Measurements from ENCODE around the gene CSH2. TPM values are rescaled to one million over a fixed set of nuclear protein-coding genes. Genes with fewer than 3 reads are reported as not detected.
"Not testable (repeated sequence)": the region's sequence is repeated elsewhere in the genome, so short reads cannot be mapped to it uniquely, and the experiment has no call there.

The CSH2 gene
- total and polyA plus RNA-seq, 5 donors from 2014 or later, result 3.8 TPM; not detected in 4

DNA sequence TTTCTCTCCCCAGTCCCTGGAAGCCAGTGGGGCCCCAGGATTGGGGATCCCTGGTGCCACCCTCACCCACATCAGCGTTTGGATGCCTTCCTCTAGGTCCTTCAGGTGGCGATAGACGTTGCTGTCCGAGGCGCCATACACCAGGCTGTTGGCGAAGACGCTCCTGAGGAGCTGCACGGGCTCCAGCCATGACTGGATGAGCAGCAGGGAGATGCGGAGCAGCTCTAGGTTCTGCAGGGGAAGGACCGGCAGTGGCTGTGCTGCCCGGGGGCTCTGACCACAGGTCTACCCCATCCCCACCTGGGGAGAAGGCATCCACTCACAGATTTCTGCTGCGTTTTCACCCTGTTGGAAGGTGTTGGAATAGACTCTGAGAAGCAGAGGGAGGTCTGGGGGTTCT, 7.2 kb upstream of the CSH2 start:
- Mint-ChIP-seq H3K4me1 (peaks cover 0 to 4% (median 0%) of the 10 kb centered on the region in 4 donors), H3K36me3 (no peaks in the 10 kb centered on the region), H3K27ac (no peak overlapping the region), H3K9me3 (no peaks in the 10 kb centered on the region), H3K4me3 (no peak overlapping the region), H3K27me3 (peaks cover 15% of the 10 kb centered on the region)
- ATAC-seq (ENCODE audit: low read depth in 2 of 2) (no peak), DNase-seq (no peak)
- Histone ChIP-seq H3K4me3 (ENCODE audit: low read depth, low read length) (no peak overlapping the region), H3K27ac (ENCODE audit: insufficient read depth, low read length, poor library complexity, severe bottlenecking) (no peak overlapping the region), H3K36me3 (ENCODE audit: control insufficient read depth, insufficient read depth, low read length) (no peaks in the 10 kb centered on the region), H3K27me3 (ENCODE audit: control insufficient read depth, insufficient read depth, low read length) (no peaks in the 10 kb centered on the region), H3K4me1 (ENCODE audit: control insufficient read depth, insufficient read depth, low read length, poor library complexity, severe bottlenecking) (no peaks in the 10 kb centered on the region), H3K9me3 (ENCODE audit: control insufficient read depth in 2 of 2, low read length in 2 of 2) (no peaks in the 10 kb centered on the region)

DNA sequence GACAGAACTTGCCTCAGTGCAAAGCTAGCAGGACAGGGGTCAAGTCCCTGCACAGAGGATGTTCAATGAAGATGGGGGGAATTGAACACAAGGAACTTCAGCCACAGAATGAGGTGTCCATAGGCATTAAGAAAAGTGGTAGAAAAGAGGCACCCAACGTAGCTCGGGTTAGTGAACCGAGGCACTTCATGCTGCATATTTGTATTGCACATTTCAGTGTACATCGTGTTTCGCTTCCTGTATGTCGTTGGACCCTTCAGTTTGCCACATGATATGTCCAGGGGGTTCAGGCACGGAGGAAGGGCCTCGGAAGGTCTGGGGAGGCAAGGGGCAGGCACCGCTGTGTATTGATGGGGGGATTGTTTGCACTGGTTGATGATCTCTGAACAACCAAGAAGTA, 4.9 kb upstream of the CSH2 start:
- H3K36me3 ChIP-seq (ENCODE audit: control insufficient read depth, insufficient read depth, low read length); H3K4me1 ChIP-seq (ENCODE audit: control insufficient read depth, insufficient read depth, low read length, poor library complexity, severe bottlenecking); H3K4me1 Mint-ChIP-seq; H3K27ac Mint-ChIP-seq; H3K4me3 ChIP-seq (ENCODE audit: low read depth, low read length); H3K4me3 Mint-ChIP-seq; ATAC-seq (ENCODE audit: low read depth in 2 of 2); H3K27ac ChIP-seq (ENCODE audit: insufficient read depth, low read length, poor library complexity, severe bottlenecking); DNase-seq; H3K36me3 Mint-ChIP-seq; H3K27me3 ChIP-seq (ENCODE audit: control insufficient read depth, insufficient read depth, low read length); H3K9me3 ChIP-seq (ENCODE audit: control insufficient read depth in 2 of 2, low read length in 2 of 2); H3K9me3 Mint-ChIP-seq; H3K27me3 Mint-ChIP-seq: not testable (repeated sequence)

DNA sequence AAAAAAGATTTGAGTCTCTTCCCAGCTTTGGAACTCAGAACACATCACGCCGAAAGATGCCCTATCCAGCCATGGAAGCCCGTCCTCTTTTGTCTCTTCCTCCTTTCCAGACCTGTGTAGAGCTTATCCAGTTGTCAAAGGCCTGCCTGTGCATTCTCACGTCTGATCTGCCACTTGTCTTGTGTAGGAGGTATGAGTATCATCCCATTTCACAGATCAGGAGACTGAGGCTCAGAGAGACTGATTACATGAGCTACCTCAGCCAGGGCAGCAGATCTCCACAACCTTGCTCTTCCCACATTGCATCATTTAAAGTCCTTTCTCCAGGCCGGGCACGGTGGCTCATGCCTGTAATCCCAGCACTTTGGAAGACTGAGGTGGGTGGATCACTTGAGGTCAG, 1.2 kb upstream of the CSH2 start:
- H3K4me1 ChIP-seq (ENCODE audit: control insufficient read depth, insufficient read depth, low read length, poor library complexity, severe bottlenecking); H3K36me3 Mint-ChIP-seq; H3K27me3 Mint-ChIP-seq; H3K36me3 ChIP-seq (ENCODE audit: control insufficient read depth, insufficient read depth, low read length); H3K27me3 ChIP-seq (ENCODE audit: control insufficient read depth, insufficient read depth, low read length); H3K4me3 Mint-ChIP-seq; H3K27ac ChIP-seq (ENCODE audit: insufficient read depth, low read length, poor library complexity, severe bottlenecking); H3K9me3 ChIP-seq (ENCODE audit: control insufficient read depth in 2 of 2, low read length in 2 of 2); DNase-seq; H3K9me3 Mint-ChIP-seq; ATAC-seq (ENCODE audit: low read depth in 2 of 2); H3K27ac Mint-ChIP-seq; H3K4me1 Mint-ChIP-seq; H3K4me3 ChIP-seq (ENCODE audit: low read depth, low read length): not testable (repeated sequence)

DNA sequence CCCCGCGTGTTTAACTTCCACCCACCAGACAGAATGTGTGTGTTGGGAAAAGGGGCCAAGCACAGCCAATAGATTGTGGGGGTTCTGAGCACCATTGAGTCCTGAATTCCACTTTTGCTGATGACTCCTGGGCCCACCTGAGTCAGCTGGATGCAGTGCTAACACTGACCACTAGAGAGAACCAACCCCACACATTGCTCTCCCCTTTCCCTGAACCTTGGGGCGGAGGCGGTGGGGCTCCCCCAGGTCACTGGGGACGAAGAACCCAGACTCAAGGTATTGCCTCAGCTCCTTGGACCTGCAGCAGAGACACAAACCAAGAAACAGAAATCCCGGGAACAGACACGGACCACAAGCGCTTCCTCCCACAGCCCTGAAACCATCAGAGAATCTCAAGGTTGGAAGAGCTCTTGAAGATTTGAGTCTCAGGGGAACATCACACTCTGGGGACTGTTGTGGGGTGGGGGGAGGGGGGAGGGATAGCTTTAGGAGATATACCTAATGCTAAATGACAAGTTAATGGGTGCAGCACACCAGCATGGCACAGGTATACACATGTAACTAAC, 667 bp upstream of the CSH2 start:
- H3K4me1 Mint-ChIP-seq; H3K27me3 Mint-ChIP-seq; H3K36me3 Mint-ChIP-seq; H3K4me3 Mint-ChIP-seq; ATAC-seq (ENCODE audit: low read depth in 2 of 2); H3K9me3 Mint-ChIP-seq; H3K4me1 ChIP-seq (ENCODE audit: control insufficient read depth, insufficient read depth, low read length, poor library complexity, severe bottlenecking); H3K36me3 ChIP-seq (ENCODE audit: control insufficient read depth, insufficient read depth, low read length); H3K27ac Mint-ChIP-seq; H3K27me3 ChIP-seq (ENCODE audit: control insufficient read depth, insufficient read depth, low read length); H3K27ac ChIP-seq (ENCODE audit: insufficient read depth, low read length, poor library complexity, severe bottlenecking); H3K9me3 ChIP-seq (ENCODE audit: control insufficient read depth in 2 of 2, low read length in 2 of 2); H3K4me3 ChIP-seq (ENCODE audit: low read depth, low read length); DNase-seq: not testable (repeated sequence)

DNA sequence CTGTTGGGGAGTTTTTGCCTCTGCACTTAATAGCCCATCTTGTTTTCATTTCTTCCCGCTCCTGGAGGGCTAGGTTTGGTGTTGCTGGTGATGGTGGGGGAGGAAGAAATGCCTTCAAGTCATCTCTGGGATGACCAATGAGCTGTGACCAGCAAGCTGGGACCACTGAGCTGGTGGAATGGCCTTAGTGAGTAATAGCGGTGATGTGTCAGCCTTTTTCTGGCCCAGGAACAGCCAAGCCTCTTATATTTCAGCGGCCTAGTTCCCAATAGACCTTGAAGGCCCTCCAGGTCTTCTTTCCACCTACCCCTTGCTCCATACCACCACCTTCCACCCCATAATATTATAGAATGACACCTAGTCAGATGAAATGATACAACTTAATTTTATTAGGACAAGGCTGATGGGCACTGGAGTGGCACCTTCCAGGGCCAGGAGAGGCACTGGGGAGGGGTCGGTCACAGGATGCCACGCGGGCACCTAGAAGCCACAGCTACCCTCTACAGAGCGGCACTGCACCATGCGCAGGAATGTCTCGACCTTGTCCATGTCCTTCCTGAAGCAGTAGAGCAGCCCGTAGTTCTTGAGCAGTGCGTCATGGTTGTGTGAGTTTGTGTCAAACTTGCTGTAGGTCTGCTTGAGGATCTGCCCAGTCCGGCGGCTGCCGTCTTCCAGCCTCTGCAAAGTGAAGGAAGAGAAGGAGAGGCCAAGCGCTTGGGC, 1.7 kb downstream of the CSH2 start:
- not testable (repeated sequence) for H3K9me3 ChIP-seq (ENCODE audit: control insufficient read depth in 2 of 2, low read length in 2 of 2); ATAC-seq (ENCODE audit: low read depth in 2 of 2); DNase-seq; H3K27me3 Mint-ChIP-seq; H3K27ac ChIP-seq (ENCODE audit: insufficient read depth, low read length, poor library complexity, severe bottlenecking); H3K9me3 Mint-ChIP-seq; H3K4me1 ChIP-seq (ENCODE audit: control insufficient read depth, insufficient read depth, low read length, poor library complexity, severe bottlenecking); H3K36me3 ChIP-seq (ENCODE audit: control insufficient read depth, insufficient read depth, low read length); H3K4me1 Mint-ChIP-seq; H3K36me3 Mint-ChIP-seq; H3K4me3 Mint-ChIP-seq; H3K27ac Mint-ChIP-seq; H3K4me3 ChIP-seq (ENCODE audit: low read depth, low read length); H3K27me3 ChIP-seq (ENCODE audit: control insufficient read depth, insufficient read depth, low read length)

DNA sequence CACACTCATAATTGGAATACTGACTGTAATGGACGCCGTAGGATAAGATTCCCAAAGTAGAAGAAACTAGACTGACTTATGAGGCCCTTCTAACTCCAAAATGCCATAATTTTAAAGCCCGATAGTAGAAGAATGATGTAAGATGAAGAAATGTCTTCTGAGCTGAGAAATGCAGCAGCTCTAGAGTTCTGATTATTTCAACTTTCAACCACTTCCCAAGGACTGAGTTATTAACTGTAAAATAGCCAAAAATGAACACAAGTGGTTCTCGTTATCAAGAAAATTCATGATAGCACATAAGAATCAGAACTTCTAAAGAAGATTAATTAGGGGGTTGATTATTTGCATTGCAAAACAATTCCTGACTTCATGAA, 3.2 kb downstream of the CSH2 start:
- not testable (repeated sequence) for DNase-seq; H3K36me3 Mint-ChIP-seq; H3K27ac ChIP-seq (ENCODE audit: insufficient read depth, low read length, poor library complexity, severe bottlenecking); ATAC-seq (ENCODE audit: low read depth in 2 of 2); H3K4me3 ChIP-seq (ENCODE audit: low read depth, low read length); H3K4me3 Mint-ChIP-seq; H3K36me3 ChIP-seq (ENCODE audit: control insufficient read depth, insufficient read depth, low read length); H3K9me3 Mint-ChIP-seq; H3K27ac Mint-ChIP-seq; H3K27me3 ChIP-seq (ENCODE audit: control insufficient read depth, insufficient read depth, low read length); H3K9me3 ChIP-seq (ENCODE audit: control insufficient read depth in 2 of 2, low read length in 2 of 2); H3K4me1 ChIP-seq (ENCODE audit: control insufficient read depth, insufficient read depth, low read length, poor library complexity, severe bottlenecking)
- Mint-ChIP-seq H3K4me1 (peaks cover 0 to 12% (median 6%) of the 10 kb centered on the region in 4 donors), H3K27me3 (peaks cover 11% of the 10 kb centered on the region)

DNA sequence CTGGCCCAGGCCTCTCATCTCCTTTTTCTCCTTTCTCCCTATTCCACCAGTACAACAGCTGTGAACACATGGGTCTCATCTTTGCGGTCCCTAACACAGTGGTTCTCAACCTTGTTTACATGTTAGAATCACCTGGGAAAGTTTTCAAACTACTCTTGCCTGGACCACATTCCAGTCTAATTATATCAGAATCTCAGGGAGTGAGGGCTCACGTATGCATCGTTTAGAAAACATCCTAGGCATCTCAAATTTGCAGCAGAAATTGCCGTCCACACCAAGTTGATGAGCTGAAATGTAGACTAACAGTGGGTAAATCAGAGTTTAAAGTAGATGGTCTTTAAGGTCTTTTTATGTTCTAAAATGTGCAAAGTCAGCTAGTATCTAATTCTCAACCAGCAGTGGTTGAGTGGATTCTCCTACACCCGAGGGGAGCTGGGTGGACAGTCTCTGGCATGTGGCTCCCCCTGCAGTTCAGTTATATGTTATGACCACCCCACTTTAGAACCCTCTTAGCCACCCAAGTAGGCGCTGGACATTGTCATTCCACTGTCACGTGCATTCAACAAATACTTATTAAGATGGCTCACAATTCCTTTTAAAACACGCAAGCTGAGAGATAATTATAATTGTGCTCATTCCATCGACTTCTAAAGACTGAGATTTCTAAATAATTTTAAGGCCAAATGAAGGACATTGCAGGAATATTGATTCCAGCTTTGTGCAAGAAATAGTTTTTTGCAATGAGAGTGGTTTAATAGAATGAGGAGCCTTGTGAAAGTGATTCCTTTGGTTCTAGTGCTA, 3.8 kb downstream of the CSH2 start:
- not testable (repeated sequence) for H3K4me1 ChIP-seq (ENCODE audit: control insufficient read depth, insufficient read depth, low read length, poor library complexity, severe bottlenecking); H3K9me3 Mint-ChIP-seq; H3K27ac Mint-ChIP-seq; H3K9me3 ChIP-seq (ENCODE audit: control insufficient read depth in 2 of 2, low read length in 2 of 2); H3K4me3 Mint-ChIP-seq; ATAC-seq (ENCODE audit: low read depth in 2 of 2); H3K27ac ChIP-seq (ENCODE audit: insufficient read depth, low read length, poor library complexity, severe bottlenecking); DNase-seq; H3K36me3 Mint-ChIP-seq; H3K36me3 ChIP-seq (ENCODE audit: control insufficient read depth, insufficient read depth, low read length); H3K27me3 ChIP-seq (ENCODE audit: control insufficient read depth, insufficient read depth, low read length); H3K4me3 ChIP-seq (ENCODE audit: low read depth, low read length)
- Mint-ChIP-seq H3K4me1 (peaks cover 0 to 12% (median 6%) of the 10 kb centered on the region in 4 donors), H3K27me3 (peaks cover 11% of the 10 kb centered on the region)

DNA sequence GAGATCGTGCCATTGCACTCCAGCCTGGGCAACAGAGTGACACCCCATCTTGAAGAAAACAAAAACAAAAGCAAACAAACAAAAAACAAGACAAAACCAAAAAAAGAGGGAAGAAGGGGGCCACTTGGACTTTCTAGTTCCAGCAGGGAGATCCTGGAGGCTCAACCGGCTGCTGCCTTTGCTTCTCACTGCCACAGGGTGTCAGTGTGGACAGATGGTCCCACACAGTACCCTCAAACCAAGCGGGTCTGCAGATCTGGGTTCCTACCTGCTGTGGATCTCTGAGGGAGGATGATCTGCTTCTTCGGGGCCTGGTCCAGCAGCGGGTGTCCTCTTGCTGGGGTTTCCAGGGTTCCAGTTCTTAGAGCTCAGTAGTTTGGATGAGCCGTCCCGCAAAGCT, 6.9 kb downstream of the CSH2 start:
- peaks cover 16% of the 10 kb centered on the region for H3K27me3 Mint-ChIP-seq
- not testable (repeated sequence) for H3K4me1 ChIP-seq (ENCODE audit: control insufficient read depth, insufficient read depth, low read length, poor library complexity, severe bottlenecking); H3K36me3 ChIP-seq (ENCODE audit: control insufficient read depth, insufficient read depth, low read length); H3K9me3 ChIP-seq (ENCODE audit: control insufficient read depth in 2 of 2, low read length in 2 of 2); H3K4me3 Mint-ChIP-seq; H3K27ac Mint-ChIP-seq; H3K36me3 Mint-ChIP-seq; H3K27me3 ChIP-seq (ENCODE audit: control insufficient read depth, insufficient read depth, low read length); H3K4me3 ChIP-seq (ENCODE audit: low read depth, low read length); H3K9me3 Mint-ChIP-seq; ATAC-seq (ENCODE audit: low read depth in 2 of 2); H3K4me1 Mint-ChIP-seq; H3K27ac ChIP-seq (ENCODE audit: insufficient read depth, low read length, poor library complexity, severe bottlenecking); DNase-seq

All from CD4-positive, CD25-positive, alpha-beta regulatory T cell (primary cell).